Measurements from ENCODE around the gene PFKL. TPM values are rescaled to one million over a fixed set of nuclear protein-coding genes. Genes with fewer than 3 reads are reported as not detected.

The PFKL gene
- total and polyA plus RNA-seq, 2 experiments from 2014 or later: 40.3 to 106 TPM

GRCh38 chr21:44273046-44273445 lies 26.8 kb upstream of the PFKL start:
- Histone ChIP-seq H3K9me2 (ENCODE audit: insufficient read depth) (no peaks in the 10 kb centered on the region), H3K79me2 (replicated peaks; ENCODE audit: insufficient read depth) (no peaks in the 10 kb centered on the region), H4K20me1 (replicated peaks; ENCODE audit: insufficient read depth) (no peaks in the 10 kb centered on the region), H3F3A (replicated peaks; ENCODE audit: low read depth) (no peaks in the 10 kb centered on the region), H3K36me3 (ENCODE audit: insufficient read depth) (no peaks in the 10 kb centered on the region), H3K4me2 (no peak overlapping the region), H2AFZ (no peak overlapping the region), H3K4me1 (ENCODE audit: insufficient read depth) (no peaks in the 10 kb centered on the region), H3K4me3 (no peak overlapping the region), H3K27me3 (ENCODE audit: insufficient read depth) (no peaks in the 10 kb centered on the region), H3K27ac (ENCODE audit: low read depth) (no peak overlapping the region)
- H3K4me3 Mint-ChIP-seq: no peak overlapping the region
- H3K27me3 Mint-ChIP-seq (ENCODE audit: insufficient read depth, low read depth, poor library complexity): peaks cover 6% of the 10 kb centered on the region
- H3K4me1 Mint-ChIP-seq: no peaks in the 10 kb centered on the region
- H3K27ac Mint-ChIP-seq: no peak overlapping the region
- no peak for DNase-seq (ENCODE audit: low spot score)
- no peak for ATAC-seq
- no peak for TF ChIP-seq POLR2AphosphoS5 (IDR thresholded peaks at IDR 0.05; ENCODE audit: low read depth)
- no peak for TF ChIP-seq ZNF114 (CRISPR knock-in tag; IDR thresholded peaks at IDR 0.05)
- TF ChIP-seq EZH2 (IDR thresholded peaks at IDR 0.05; ENCODE audit: low read depth, unreplicated experiment): no peak
- TF ChIP-seq NANOG (IDR thresholded peaks at IDR 0.05; ENCODE audit: borderline replicate concordance): no peak
- no peak for TF ChIP-seq STAT1 (IDR thresholded peaks at IDR 0.05; ENCODE audit: unreplicated experiment)
- no peak for TF ChIP-seq ETS1 (IDR thresholded peaks at IDR 0.05)
- no peak for TF ChIP-seq ZNF331 (CRISPR knock-in tag; IDR thresholded peaks at IDR 0.05; ENCODE audit: low read depth)
- no peak for TF ChIP-seq CTCF (conservative IDR thresholded peaks at IDR 0.05; ENCODE audit: low read depth in 2 of 2)
- TF ChIP-seq ZNF462 (CRISPR knock-in tag; IDR thresholded peaks at IDR 0.05): no peak
- TF ChIP-seq JUNB (IDR thresholded peaks at IDR 0.05; ENCODE audit: unreplicated experiment): no peak
- no peak for TF ChIP-seq CREB1 (CRISPR knock-in tag; IDR thresholded peaks at IDR 0.05; ENCODE audit: low read depth)
- no peak for TF ChIP-seq EZH2phosphoT487 (IDR thresholded peaks at IDR 0.05; ENCODE audit: unreplicated experiment)
- TF ChIP-seq REST (IDR thresholded peaks at IDR 0.05; ENCODE audit: unreplicated experiment): no peak
- no peaks in the 10 kb centered on the region for H3K36me3 Mint-ChIP-seq (ENCODE audit: low read depth)
- no peaks in the 10 kb centered on the region for H3K9me3 Mint-ChIP-seq
